ENCODE results near the gene LRP6.

LRP6 gene

DNA sequence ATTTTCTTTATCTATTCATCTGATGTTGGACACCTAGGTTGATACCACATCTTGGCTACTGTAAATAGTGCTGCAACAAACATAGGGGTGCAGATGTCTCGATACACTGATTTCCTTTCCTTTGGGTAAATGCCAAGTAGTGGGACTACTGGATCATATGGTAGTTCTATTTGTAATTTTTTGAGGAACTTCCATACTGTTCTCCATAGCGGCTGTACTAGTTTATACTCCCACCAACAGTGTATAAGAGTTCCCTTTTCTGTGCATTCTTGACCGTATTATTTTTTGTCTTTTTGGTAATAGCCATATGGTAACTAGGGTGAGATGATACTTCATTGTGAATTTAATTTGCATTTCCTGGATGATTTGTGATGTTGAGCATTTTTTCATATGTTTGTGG, 71.8 kb downstream of the LRP6 start:
- TF ChIP-seq CTCF (conservative IDR thresholded peaks at IDR 0.05) = no peak
- no peak overlapping the region for H3K27ac ChIP-seq

GRCh38 chr12:12194206-12194605, 72.6 kb downstream of the LRP6 start:
- no peak overlapping the region for H3K27ac ChIP-seq
- TF ChIP-seq CTCF (conservative IDR thresholded peaks at IDR 0.05) = no peak

- no peak for TF ChIP-seq CTCF (conservative IDR thresholded peaks at IDR 0.05)
Observed at GRCh38 chr12:12191008-12191407, 75.8 kb downstream of the LRP6 start.

GRCh38 chr12:12190087-12190809, 76.6 kb downstream of the LRP6 start:
- TF ChIP-seq CTCF (conservative IDR thresholded peaks at IDR 0.05) = no peak
- H3K27ac ChIP-seq = no peak overlapping the region

More at GRCh38 chr12:12191008-12191407, 75.8 kb downstream of the LRP6 start:
- H3K27ac ChIP-seq = no peak overlapping the region

DNA sequence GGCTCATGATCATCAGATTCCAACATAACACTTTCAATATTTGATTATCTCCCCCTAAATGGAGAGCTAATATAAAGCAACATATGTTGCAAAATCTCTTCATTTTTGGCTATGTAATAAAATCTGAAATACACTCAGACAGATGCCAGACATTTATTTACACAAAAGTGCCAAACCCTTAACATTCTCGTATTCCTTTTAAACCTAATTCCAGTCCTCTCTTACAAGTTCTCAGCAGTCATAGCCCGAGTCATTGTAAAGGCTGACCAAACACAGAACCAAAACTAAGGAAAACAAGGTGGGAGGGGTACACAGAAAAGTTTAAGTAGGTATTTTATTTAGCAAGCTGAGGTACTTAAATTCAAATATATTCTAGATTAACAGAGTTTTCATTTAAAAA, 81.4 kb downstream of the LRP6 start:
- no peak for TF ChIP-seq CTCF (conservative IDR thresholded peaks at IDR 0.05)
- no peak overlapping the region for H3K27ac ChIP-seq

DNA sequence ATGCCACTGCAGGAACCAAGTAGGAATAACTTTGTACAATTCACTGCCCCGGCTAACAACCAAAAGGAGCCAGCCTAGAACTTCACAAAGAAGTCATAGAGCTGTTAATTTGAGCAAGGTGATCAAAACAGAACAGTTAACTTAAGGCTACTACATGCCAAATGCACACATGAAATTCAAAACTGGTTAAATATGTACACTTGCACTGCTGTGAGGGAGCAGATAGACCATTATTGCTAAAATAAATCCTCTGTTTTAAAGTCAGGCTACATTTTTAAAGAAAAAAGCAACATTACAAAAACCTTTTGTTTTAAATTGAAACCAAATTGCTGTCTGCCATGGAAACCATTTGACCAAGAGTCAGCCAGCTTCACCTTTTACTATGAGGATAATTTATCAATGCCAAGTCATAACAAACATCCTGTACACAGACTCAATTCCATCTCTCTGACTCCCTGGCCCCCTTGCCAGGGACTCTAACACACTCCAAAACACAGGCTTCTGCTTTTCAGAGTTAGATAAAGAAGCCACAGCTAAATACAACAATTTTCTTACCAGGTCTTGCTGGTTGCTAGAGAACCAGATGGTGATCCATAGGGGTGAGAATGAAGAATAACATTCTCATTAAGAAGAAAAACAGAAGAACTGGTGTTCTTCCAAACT, 84.0 kb downstream of the LRP6 start:
- no peak overlapping the region for H3K27ac ChIP-seq
- TF ChIP-seq CTCF (conservative IDR thresholded peaks at IDR 0.05) = no peak

DNA sequence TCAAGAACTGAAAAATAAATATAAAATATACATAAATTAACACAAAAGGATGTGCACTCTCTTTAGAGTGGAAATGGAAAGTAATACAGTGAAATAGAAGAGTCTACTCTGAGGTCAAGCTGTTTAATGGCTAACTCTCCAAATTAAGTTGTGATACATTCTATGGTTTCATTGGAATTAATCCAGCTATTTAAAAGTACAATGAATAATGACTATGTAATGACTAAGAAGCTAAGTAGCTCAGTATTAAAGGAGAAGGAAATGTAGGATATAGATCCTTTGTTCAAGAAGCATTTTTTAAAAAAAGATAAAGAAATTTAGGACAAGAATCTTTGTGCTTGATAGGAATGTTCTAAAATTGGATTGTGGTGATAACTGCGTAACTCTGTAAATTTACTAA, 85.3 kb downstream of the LRP6 start:
- H3K27ac ChIP-seq = no peak overlapping the region
- no peak for TF ChIP-seq CTCF (conservative IDR thresholded peaks at IDR 0.05)

All from VCaP (cell line).